ENCODE measurements around the gene IPPK.
"Not testable (repeated sequence)": the region's sequence is repeated elsewhere in the genome, so short reads cannot be mapped to it uniquely, and the experiment has no call there.

The IPPK gene

DNA sequence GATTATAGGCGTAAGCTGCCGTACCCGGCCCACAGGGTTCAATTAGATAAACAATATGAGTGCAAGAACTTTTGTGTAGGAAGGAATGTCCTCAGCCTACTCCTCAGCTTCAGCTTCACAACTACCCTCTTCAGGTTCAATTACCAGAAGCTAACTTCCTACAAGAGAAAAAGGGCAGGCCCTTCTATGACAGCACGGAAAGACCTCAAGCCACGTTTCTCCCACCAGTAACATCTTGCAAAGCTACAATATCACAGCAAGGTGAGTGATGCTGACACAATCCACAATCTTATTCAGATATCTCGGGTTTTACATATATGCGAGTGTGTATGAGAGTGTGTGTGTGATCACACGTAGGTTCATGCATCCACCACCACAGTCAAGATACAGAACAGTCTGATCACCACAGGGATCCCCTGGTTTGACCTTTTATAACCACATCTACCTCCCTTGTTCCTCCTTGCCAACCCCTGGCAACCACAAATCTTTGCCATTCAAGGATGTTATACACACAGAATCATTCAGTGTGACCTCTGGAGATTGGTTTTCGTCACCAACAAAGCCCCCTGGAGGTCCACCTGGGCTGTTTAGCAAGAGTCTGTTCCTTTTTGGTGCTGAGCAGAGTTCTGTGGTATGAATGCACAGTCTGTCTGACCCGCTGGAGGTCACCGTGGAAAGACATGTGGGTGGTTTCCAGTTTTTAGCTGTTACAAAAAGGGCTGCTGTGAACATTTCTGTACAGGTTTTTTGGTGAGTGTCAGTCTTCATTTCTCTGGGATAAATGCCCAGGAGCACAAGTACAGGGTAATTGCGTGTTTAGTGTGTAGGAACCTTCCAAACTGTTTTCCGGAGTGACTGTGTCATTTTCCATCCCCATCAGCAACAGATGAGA is 38.2 kb downstream of the IPPK start:
- Histone ChIP-seq H3K27ac (replicated peaks; ENCODE audit: low read length) (no peak overlapping the region), H2AFZ (ENCODE audit: low read length) (no peak overlapping the region), H3K4me1 (ENCODE audit: control insufficient read depth in 2 of 2, insufficient read depth in 1 of 2, low read depth in 1 of 2, low read length in 2 of 2) (no peaks in the 10 kb centered on the region), H3K79me1 (ENCODE audit: low read depth, low read length) (no peaks in the 10 kb centered on the region), H2BK12ac (ENCODE audit: low read length) (no peak overlapping the region), H3K9me3 (replicated peaks in 1 of 2; ENCODE audit: control insufficient read depth in 2 of 2, insufficient read depth in 1 of 2, low read depth in 1 of 2, low read length in 2 of 2) (no peaks in the 10 kb centered on the region), H3K4me3 (ENCODE audit: low read length in 2 of 2) (no peak overlapping the region), H3K4me2 (ENCODE audit: insufficient read depth, low read length, poor library complexity, severe bottlenecking) (no peak overlapping the region), H4K91ac (ENCODE audit: low read depth, low read length, poor library complexity) (no peak overlapping the region), H3K27me3 (ENCODE audit: control insufficient read depth in 3 of 3, insufficient read depth in 3 of 3, low read depth in 1 of 3, low read length in 3 of 3) (no peaks in the 10 kb centered on the region), H2BK5ac (ENCODE audit: low read length) (no peak overlapping the region), H3K23ac (ENCODE audit: low read depth, low read length, poor library complexity) (no peak overlapping the region), H3K4ac (ENCODE audit: low read length) (no peak overlapping the region), H2BK120ac (ENCODE audit: low read depth, low read length) (no peak overlapping the region), H2BK15ac (ENCODE audit: low read length) (no peak overlapping the region), H2AK5ac (ENCODE audit: low read depth, low read length) (no peak overlapping the region), H3K9ac (ENCODE audit: low read depth, low read length, poor library complexity) (no peak overlapping the region), H3K14ac (ENCODE audit: low read length) (no peak overlapping the region), H3K18ac (ENCODE audit: low read length) (no peak overlapping the region), H4K8ac (ENCODE audit: low read depth, low read length) (no peak overlapping the region), H3K36me3 (replicated peaks in 1 of 2; ENCODE audit: control insufficient read depth in 2 of 2, insufficient read depth in 2 of 2, low read length in 2 of 2) (peaks cover 12 to 46% of the 10 kb centered on the region in 2 donors)
- WGBS, 2 donors (ENCODE audit: extremely low coverage in 2 of 2, insufficient read length in 2 of 2, insufficient replicate concordance in 1 of 2) = no CpG with 5 or more reads among the region's 13 CpGs
- no peak for DNase-seq (ENCODE audit: low spot score)

DNA sequence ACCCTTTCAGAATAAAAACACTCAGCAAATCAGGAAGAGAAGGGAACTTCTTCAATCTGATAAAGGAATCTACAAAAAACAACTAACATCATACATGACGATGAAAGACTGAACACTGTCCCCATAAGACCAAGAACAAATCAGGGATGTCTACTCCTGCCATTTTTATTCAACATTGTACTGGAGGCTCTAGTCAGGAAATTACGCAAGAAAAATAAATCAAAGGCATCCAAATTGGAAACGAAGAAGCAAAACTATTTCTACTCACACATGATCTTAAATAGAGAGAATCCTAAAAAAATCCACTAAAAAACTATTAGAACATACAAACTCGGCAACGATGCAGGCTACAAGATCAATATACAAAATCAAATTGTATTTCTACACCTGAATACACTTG is 42.3 kb downstream of the IPPK start:
- peaks cover 7 to 42% of the 10 kb centered on the region in 2 donors for H3K36me3 ChIP-seq (replicated peaks in 1 of 2; ENCODE audit: control insufficient read depth in 2 of 2, insufficient read depth in 2 of 2, low read length in 2 of 2)
- H2BK5ac ChIP-seq (ENCODE audit: low read length) = no peak overlapping the region
- no peaks in the 10 kb centered on the region for H3K4me1 ChIP-seq (ENCODE audit: control insufficient read depth in 2 of 2, insufficient read depth in 1 of 2, low read depth in 1 of 2, low read length in 2 of 2)
- no peak overlapping the region for H3K23ac ChIP-seq (ENCODE audit: low read depth, low read length, poor library complexity)
- no peak overlapping the region for H3K9ac ChIP-seq (ENCODE audit: low read depth, low read length, poor library complexity)
- no peak overlapping the region for H3K4me2 ChIP-seq (ENCODE audit: insufficient read depth, low read length, poor library complexity, severe bottlenecking)
- H2AK5ac ChIP-seq (ENCODE audit: low read depth, low read length) = no peak overlapping the region
- no peak overlapping the region for H3K14ac ChIP-seq (ENCODE audit: low read length)
- no peak overlapping the region for H2BK12ac ChIP-seq (ENCODE audit: low read length)
- H2AFZ ChIP-seq (ENCODE audit: low read length) = no peak overlapping the region
- H4K91ac ChIP-seq (ENCODE audit: low read depth, low read length, poor library complexity) = no peak overlapping the region
- no peak overlapping the region for H3K27ac ChIP-seq (replicated peaks; ENCODE audit: low read length)
- no peak overlapping the region for H2BK120ac ChIP-seq (ENCODE audit: low read depth, low read length)
- H3K4me3 ChIP-seq (ENCODE audit: low read length in 2 of 2) = no peak overlapping the region
- DNase-seq (ENCODE audit: low spot score) = no peak
- no CpG with 5 or more reads among the region's 5 CpGs for WGBS, 2 donors (ENCODE audit: extremely low coverage in 2 of 2, insufficient read length in 2 of 2, insufficient replicate concordance in 1 of 2)
- no peak overlapping the region for H3K18ac ChIP-seq (ENCODE audit: low read length)
- no peaks in the 10 kb centered on the region for H3K79me1 ChIP-seq (ENCODE audit: low read depth, low read length)
- no peaks in the 10 kb centered on the region for H3K27me3 ChIP-seq (ENCODE audit: control insufficient read depth in 3 of 3, insufficient read depth in 3 of 3, low read depth in 1 of 3, low read length in 3 of 3)
- H4K8ac ChIP-seq (ENCODE audit: low read depth, low read length) = no peak overlapping the region
- H2BK15ac ChIP-seq (ENCODE audit: low read length) = no peak overlapping the region
- peaks cover 0 to 2% of the 10 kb centered on the region in 2 donors for H3K9me3 ChIP-seq (replicated peaks in 1 of 2; ENCODE audit: control insufficient read depth in 2 of 2, insufficient read depth in 1 of 2, low read depth in 1 of 2, low read length in 2 of 2)
- H3K4ac ChIP-seq (ENCODE audit: low read length) = no peak overlapping the region

DNA sequence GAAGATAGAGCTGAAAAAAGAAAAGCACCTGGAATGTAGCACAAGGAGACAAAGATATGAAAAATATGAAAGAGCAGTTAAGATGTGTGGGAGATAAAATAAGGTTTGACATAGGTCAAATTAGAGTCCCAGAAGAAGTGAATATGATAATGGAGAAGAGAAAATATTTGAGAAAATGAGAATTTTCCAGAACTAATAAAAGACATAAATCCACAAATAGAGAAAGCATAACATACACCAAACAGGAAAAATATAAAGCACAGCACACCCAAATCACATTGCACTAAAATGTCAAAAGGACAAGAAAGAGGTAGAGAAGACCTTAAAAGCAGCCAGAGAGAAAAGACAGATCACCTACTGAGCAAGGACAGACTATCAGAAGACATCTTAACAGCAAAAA is 43.4 kb downstream of the IPPK start:
- Histone ChIP-seq H3K4me1 (ENCODE audit: control insufficient read depth in 2 of 2, insufficient read depth in 1 of 2, low read depth in 1 of 2, low read length in 2 of 2) (no peaks in the 10 kb centered on the region), H3K36me3 (replicated peaks in 1 of 2; ENCODE audit: control insufficient read depth in 2 of 2, insufficient read depth in 2 of 2, low read length in 2 of 2) (peaks cover under 1 to 33% of the 10 kb centered on the region in 2 donors), H2AFZ (ENCODE audit: low read length) (no peak overlapping the region), H3K14ac (ENCODE audit: low read length) (no peak overlapping the region), H3K4me3 (ENCODE audit: low read length in 2 of 2) (no peak overlapping the region), H2BK15ac (ENCODE audit: low read length) (no peak overlapping the region), H3K27ac (replicated peaks; ENCODE audit: low read length) (no peak overlapping the region), H2AK5ac (ENCODE audit: low read depth, low read length) (no peak overlapping the region), H2BK12ac (ENCODE audit: low read length) (no peak overlapping the region), H3K18ac (ENCODE audit: low read length) (no peak overlapping the region), H2BK120ac (ENCODE audit: low read depth, low read length) (no peak overlapping the region), H3K79me1 (ENCODE audit: low read depth, low read length) (no peaks in the 10 kb centered on the region), H3K23ac (ENCODE audit: low read depth, low read length, poor library complexity) (no peak overlapping the region), H4K91ac (ENCODE audit: low read depth, low read length, poor library complexity) (no peak overlapping the region), H3K4ac (ENCODE audit: low read length) (no peak overlapping the region), H3K4me2 (ENCODE audit: insufficient read depth, low read length, poor library complexity, severe bottlenecking) (no peak overlapping the region), H3K27me3 (ENCODE audit: control insufficient read depth in 3 of 3, insufficient read depth in 3 of 3, low read depth in 1 of 3, low read length in 3 of 3) (no peaks in the 10 kb centered on the region), H2BK5ac (ENCODE audit: low read length) (no peak overlapping the region), H3K9me3 (replicated peaks in 1 of 2; ENCODE audit: control insufficient read depth in 2 of 2, insufficient read depth in 1 of 2, low read depth in 1 of 2, low read length in 2 of 2) (peaks cover 0 to 2% of the 10 kb centered on the region in 2 donors), H4K8ac (ENCODE audit: low read depth, low read length) (no peak overlapping the region), H3K9ac (ENCODE audit: low read depth, low read length, poor library complexity) (no peak overlapping the region)
- DNase-seq (ENCODE audit: low spot score) = no peak

DNA sequence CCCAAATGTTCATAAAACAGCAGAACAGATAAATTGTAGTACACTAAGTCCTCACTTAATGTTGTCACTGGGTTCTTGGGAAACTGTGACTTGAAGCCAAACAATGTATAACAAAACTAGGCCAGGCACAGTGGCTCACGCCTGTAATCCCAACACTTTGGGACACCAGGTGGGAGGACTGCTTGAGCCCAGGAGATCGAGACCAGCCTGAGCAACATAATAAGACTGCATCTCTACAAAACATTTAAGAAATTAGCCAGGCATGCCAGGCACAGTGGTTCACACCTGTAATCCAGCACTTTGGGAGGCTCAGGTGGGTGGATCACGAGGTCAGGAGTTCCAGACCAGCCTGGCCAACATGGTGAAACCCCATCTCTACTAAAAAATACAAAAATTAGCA is 46.0 kb downstream of the IPPK start:
- H3K23ac ChIP-seq (ENCODE audit: low read depth, low read length, poor library complexity); H2AFZ ChIP-seq (ENCODE audit: low read length); H3K14ac ChIP-seq (ENCODE audit: low read length); H4K8ac ChIP-seq (ENCODE audit: low read depth, low read length); H3K4ac ChIP-seq (ENCODE audit: low read length); H4K91ac ChIP-seq (ENCODE audit: low read depth, low read length, poor library complexity); H3K79me1 ChIP-seq (ENCODE audit: low read depth, low read length); H2BK15ac ChIP-seq (ENCODE audit: low read length); DNase-seq (ENCODE audit: low spot score); H3K9me3 ChIP-seq (replicated peaks in 1 of 2; ENCODE audit: control insufficient read depth in 2 of 2, insufficient read depth in 1 of 2, low read depth in 1 of 2, low read length in 2 of 2); H2AK5ac ChIP-seq (ENCODE audit: low read depth, low read length); H3K27me3 ChIP-seq (ENCODE audit: control insufficient read depth in 3 of 3, insufficient read depth in 3 of 3, low read depth in 1 of 3, low read length in 3 of 3); H2BK5ac ChIP-seq (ENCODE audit: low read length); H3K4me1 ChIP-seq (ENCODE audit: control insufficient read depth in 2 of 2, insufficient read depth in 1 of 2, low read depth in 1 of 2, low read length in 2 of 2); H3K18ac ChIP-seq (ENCODE audit: low read length); H3K9ac ChIP-seq (ENCODE audit: low read depth, low read length, poor library complexity); H3K27ac ChIP-seq (replicated peaks; ENCODE audit: low read length); H3K4me3 ChIP-seq (ENCODE audit: low read length in 2 of 2); H2BK12ac ChIP-seq (ENCODE audit: low read length); H2BK120ac ChIP-seq (ENCODE audit: low read depth, low read length); H3K4me2 ChIP-seq (ENCODE audit: insufficient read depth, low read length, poor library complexity, severe bottlenecking): not testable (repeated sequence)
- WGBS, 2 donors (ENCODE audit: extremely low coverage in 2 of 2, insufficient read length in 2 of 2, insufficient replicate concordance in 1 of 2) = no CpG with 5 or more reads among the region's 3 CpGs
- H3K36me3 ChIP-seq (replicated peaks in 1 of 2; ENCODE audit: control insufficient read depth in 2 of 2, insufficient read depth in 2 of 2, low read length in 2 of 2) = peaks cover 6 to 46% of the 10 kb centered on the region in 2 donors

All from neuronal stem cell (in vitro differentiated cells).